Measurements from ENCODE around the gene PPIE. TPM values are rescaled to one million over a fixed set of nuclear protein-coding genes. Genes with fewer than 3 reads are reported as not detected.

Gene PPIE
- total and polyA plus RNA-seq, 7 donors = 43.2 to 56.4 (median 43.7) TPM

- intact Hi-C loops (cut with DNase I) = no loop called here
- DNase-seq = no peak
Observed at GRCh38 chr1:39754906-39755504, 16.3 kb downstream of the PPIE start.

GRCh38 chr1:39755965-39756659, 17.4 kb downstream of the PPIE start:
- H3K27ac ChIP-seq = no peak overlapping the region
- TF ChIP-seq EP300 (IDR thresholded peaks at IDR 0.05) = no peak
- no peak for TF ChIP-seq POLR2A (IDR thresholded peaks at IDR 0.05)
- no peak for TF ChIP-seq CTCF (IDR thresholded peaks at IDR 0.05)
- no peak for TF ChIP-seq POLR2AphosphoS5 (IDR thresholded peaks at IDR 0.05)
- intact Hi-C loops (cut with DNase I) = no loop called here
- 90 to 92% methylated on average over 9 of the region's 9 CpGs for WGBS, 2 donors
- no peaks in the 10 kb centered on the region for H3K27me3 ChIP-seq
- no peaks in the 10 kb centered on the region for H3K9me3 ChIP-seq
- peaks cover 24 to 94% (median 66%) of the 10 kb centered on the region in 4 donors for H3K36me3 ChIP-seq
- DNase-seq = no peak
- no peak overlapping the region for H3K4me3 ChIP-seq
- H3K4me1 ChIP-seq = no peaks in the 10 kb centered on the region

More at GRCh38 chr1:39754906-39755504, 16.3 kb downstream of the PPIE start:
- Histone ChIP-seq H3K27ac (no peak overlapping the region), H3K4me1 (no peaks in the 10 kb centered on the region), H3K9me3 (no peaks in the 10 kb centered on the region), H3K36me3 (peaks cover 33 to 99% (median 76%) of the 10 kb centered on the region in 4 donors), H3K27me3 (no peaks in the 10 kb centered on the region), H3K4me3 (no peak overlapping the region)
- no peak for TF ChIP-seq EP300 (IDR thresholded peaks at IDR 0.05)
- TF ChIP-seq POLR2A (IDR thresholded peaks at IDR 0.05) = no peak
- no peak for TF ChIP-seq POLR2AphosphoS5 (IDR thresholded peaks at IDR 0.05)
- no peak for TF ChIP-seq CTCF (IDR thresholded peaks at IDR 0.05)
- 65 to 93% methylated on average over 2 of the region's 2 CpGs for WGBS, 2 donors

GRCh38 chr1:39757501-39757900, 18.8 kb downstream of the PPIE start:
- peaks cover 11 to 85% (median 53%) of the 10 kb centered on the region in 4 donors for H3K36me3 ChIP-seq
- 86 to 87% methylated on average over 5 of the region's 5 CpGs for WGBS, 2 donors

DNA sequence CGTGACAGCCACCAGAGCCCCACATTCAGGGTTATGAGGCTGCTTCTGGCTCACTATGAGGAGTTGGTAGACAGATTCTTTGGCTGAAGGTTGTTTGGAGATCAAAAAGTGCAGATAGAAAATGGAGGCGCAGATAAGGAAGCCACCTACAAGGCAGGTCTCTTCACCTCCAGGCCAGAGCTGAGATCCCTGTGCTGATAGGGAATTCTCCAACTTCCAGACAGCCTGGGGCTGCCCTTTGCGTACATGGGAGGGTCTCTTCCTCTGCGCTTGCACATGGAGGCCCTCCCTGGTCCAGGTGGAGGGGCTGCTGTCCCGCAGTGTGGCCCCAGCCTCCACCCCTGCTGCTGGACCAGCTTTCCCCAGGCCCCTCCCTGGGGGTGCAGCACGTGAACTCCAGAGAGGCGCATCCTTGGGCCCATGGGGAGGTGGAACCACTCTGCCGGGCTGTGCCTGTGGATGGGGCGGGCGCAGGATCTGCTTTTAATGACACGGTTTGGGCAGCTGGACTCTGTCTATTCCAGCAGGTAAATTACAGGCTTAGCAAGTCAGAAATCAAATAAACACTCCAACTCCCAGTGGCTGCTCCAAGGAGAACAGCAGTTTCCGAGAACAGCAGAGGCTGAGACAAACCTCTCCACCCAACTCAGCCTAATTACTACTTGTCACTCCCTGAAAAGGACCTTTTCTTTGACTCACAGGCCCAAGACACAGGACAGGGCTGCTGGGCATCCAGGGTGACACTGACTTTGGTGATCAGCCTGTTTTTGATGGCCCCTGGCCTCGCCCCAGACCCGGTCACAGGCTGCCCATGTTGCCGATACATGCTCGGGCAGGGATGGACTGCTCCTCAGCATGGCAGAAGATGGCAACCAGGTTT, 20.1 kb downstream of the PPIE start:
- no peaks in the 10 kb centered on the region for H3K4me1 ChIP-seq
- H3K27me3 ChIP-seq = no peaks in the 10 kb centered on the region
- H3K9me3 ChIP-seq = no peaks in the 10 kb centered on the region
- H3K36me3 ChIP-seq = peaks cover 8 to 72% (median 40%) of the 10 kb centered on the region in 4 donors
- WGBS, 2 donors = 93% methylated on average over 16 of the region's 16 CpGs
- no peak overlapping the region for H3K27ac ChIP-seq
- DNase-seq = no peak
- H3K4me3 ChIP-seq = no peak overlapping the region
- TF ChIP-seq POLR2A (IDR thresholded peaks at IDR 0.05) = no peak
- no peak for TF ChIP-seq EP300 (IDR thresholded peaks at IDR 0.05)
- TF ChIP-seq CTCF (IDR thresholded peaks at IDR 0.05) = no peak
- no peak for TF ChIP-seq POLR2AphosphoS5 (IDR thresholded peaks at IDR 0.05)
- intact Hi-C loops (cut with DNase I) = no loop called here

More at GRCh38 chr1:39757501-39757900, 18.8 kb downstream of the PPIE start:
- Histone ChIP-seq H3K4me3 (no peak overlapping the region), H3K27ac (no peak overlapping the region), H3K4me1 (no peaks in the 10 kb centered on the region), H3K9me3 (no peaks in the 10 kb centered on the region), H3K27me3 (no peaks in the 10 kb centered on the region)
- TF ChIP-seq CTCF (IDR thresholded peaks at IDR 0.05) (no peak), POLR2AphosphoS5 (IDR thresholded peaks at IDR 0.05) (no peak), EP300 (IDR thresholded peaks at IDR 0.05) (no peak), POLR2A (IDR thresholded peaks at IDR 0.05) (no peak)
- intact Hi-C loops (cut with DNase I) = no loop called here
- no peak for DNase-seq

Data from sigmoid colon (tissue), 7 donors.